GM12878 (cell line): ENCODE results near the gene GABBR1. TPM values are rescaled to one million over a fixed set of nuclear protein-coding genes. Genes with fewer than 3 reads are reported as not detected.

Experiments used
- ATAC-seq: fragments of 200-7000 bp; cut with Tn5 transposase; 3 replicates; pipeline ENCODE4 v1.9.1; 2020; ENCODE audit warnings: mild to moderate bottlenecking, moderate library complexity
- BruUV-seq: library from RNA; stranded (reverse); fragments of 400-500 nt; replicated peaks from 2 replicates; lab custom pipeline; 2021; lab: Mats Ljungman, UMichigan
- CTCF ChIA-PET: fragments of 300-600 bp; sonication (Branson Sonifier 250); formaldehyde crosslinking; extraction: SDS; loops from one replicate; lab custom pipeline; 2021; ENCODE audit warnings: inconsistent platforms; lab: Yijun Ruan, JAX
- POLR2A ChIA-PET: fragments of 350-600 bp; formaldehyde crosslinking; extraction: SDS; loops from one replicate; lab custom pipeline; 2021; ENCODE audit warnings: inconsistent platforms; lab: Charles Lee
- RAD21 ChIA-PET: fragments of 300-600 bp; sonication (Branson Sonifier 250); formaldehyde crosslinking; loops from one replicate; lab custom pipeline; 2023; ENCODE audit warnings: antibody characterized with exemption; ENCODE audit not compliant: unreplicated experiment; lab: Charles Lee
- SMC1A ChIA-PET: fragments of 300-600 bp; sonication (Branson Sonifier 250); formaldehyde crosslinking; loops from one replicate; lab custom pipeline; 2023; ENCODE audit not compliant: unreplicated experiment, uncharacterized antibody; lab: Charles Lee
- DNase-seq: peaks from one replicate; pipeline ENCODE4 v3.0.0-alpha.2; 2011; ENCODE audit warnings: low read depth, low spot score
- FAIRE-seq: peaks from 3 replicates; lab custom pipeline; 2011; peaks lifted over from hg19 to GRCh38; lab: Jason Lieb, UNC
- H2AFZ ChIP-seq: 2 replicates; pipeline ENCODE4 v1.6.0; 2011; ENCODE audit warnings: low read depth, low read length, control low read depth; ENCODE audit not compliant: control insufficient read depth
- H3K27ac ChIP-seq: 2 replicates; pipeline ENCODE4 v1.5.1; 2011; ENCODE audit warnings: control low read depth; ENCODE audit not compliant: control insufficient read depth, insufficient read depth
- H3K27me3 ChIP-seq, 2 experiments: replicated peaks in 1 of 2; 2 replicates each; pipeline versions ENCODE4 v1.6.0 to v1.6.1; 2011; ENCODE audit warnings: low read length in 1 of 2; ENCODE audit not compliant: control insufficient read depth in 2 of 2, insufficient read depth in 2 of 2
- H3K36me3 ChIP-seq, 2 experiments: 2 replicates each; pipeline ENCODE4 v1.5.1; 2011; ENCODE audit warnings: low read length in 1 of 2; ENCODE audit not compliant: control insufficient read depth in 2 of 2, insufficient read depth in 2 of 2
- H3K4me1 ChIP-seq: 2 replicates; pipeline ENCODE4 v1.6.1; 2011; ENCODE audit warnings: mild to moderate bottlenecking, low read length, moderate library complexity, mixed read lengths; ENCODE audit not compliant: control insufficient read depth, insufficient read depth
- H3K4me2 ChIP-seq: 2 replicates; pipeline ENCODE4 v1.6.0; 2011; ENCODE audit warnings: control low read depth; ENCODE audit not compliant: control insufficient read depth, insufficient read depth
- H3K4me3 ChIP-seq: fragments of 200-600 bp; sonication (generic); 2 replicates; pipeline ENCODE4 v1.5.1; 2016
- H3K79me2 ChIP-seq: 2 replicates; pipeline ENCODE4 v1.6.0; 2011; ENCODE audit warnings: low read length; ENCODE audit not compliant: control insufficient read depth, insufficient read depth
- H3K9ac ChIP-seq: 2 replicates; pipeline ENCODE4 v1.8.0; 2011; ENCODE audit warnings: low read length, control low read depth, mixed read lengths; ENCODE audit not compliant: control insufficient read depth, insufficient read depth
- H3K9me3 ChIP-seq: replicated peaks from 3 replicates; pipeline ENCODE4 v1.5.1; 2011; ENCODE audit warnings: mild to moderate bottlenecking, low read length; ENCODE audit not compliant: control insufficient read depth, insufficient read depth
- H4K20me1 ChIP-seq: 2 replicates; pipeline ENCODE4 v1.6.0; 2011; ENCODE audit not compliant: control insufficient read depth, insufficient read depth
- BRCA1 ChIP-seq: IDR thresholded peaks from 2 replicates; pipeline ENCODE4 v1.6.1; 2011; ENCODE audit warnings: low read depth, low read length, improper control_type of control experiment
- ETV6 ChIP-seq, 2 experiments: fragments of 450-650 bp in 1 of 2; IDR thresholded peaks in 1 of 2; conservative IDR thresholded peaks in 1 of 2; 2 replicates each; pipeline ENCODE4 v1.6.1; 2014; ENCODE audit warnings: antibody characterized with exemption in 1 of 2, borderline replicate concordance in 1 of 2, low read depth in 1 of 2, mild to moderate bottlenecking in 1 of 2, moderate library complexity in 1 of 2
- FOXK2 ChIP-seq: fragments of 450-650 bp; IDR thresholded peaks from 2 replicates; pipeline ENCODE4 v1.6.1; 2017; ENCODE audit warnings: mild to moderate bottlenecking, moderate library complexity
- HDAC2 ChIP-seq: fragments of 200-600 bp; sonication (generic); IDR thresholded peaks from 2 replicates; pipeline ENCODE4 v1.6.1; 2017
- IKZF1 ChIP-seq: fragments of 450-650 bp; conservative IDR thresholded peaks from 2 replicates; pipeline ENCODE4 v1.6.1; 2017; ENCODE audit warnings: antibody characterized with exemption, mild to moderate bottlenecking
- IRF4 ChIP-seq: IDR thresholded peaks from 2 replicates; pipeline ENCODE4 v1.6.1; 2011; ENCODE audit warnings: low read depth, low read length
- PKNOX1 ChIP-seq: fragments of 450-650 bp; IDR thresholded peaks from 2 replicates; pipeline ENCODE4 v1.6.1; 2016; ENCODE audit warnings: mild to moderate bottlenecking
- POLR2A ChIP-seq: IDR thresholded peaks from 2 replicates; pipeline ENCODE4 v1.6.1; 2011; ENCODE audit warnings: low read depth, mild to moderate bottlenecking, low read length
- RAD51 ChIP-seq: fragments of 450-650 bp; IDR thresholded peaks from 2 replicates; pipeline ENCODE4 v1.6.1; 2016; ENCODE audit warnings: moderate library complexity, mild to moderate bottlenecking, inconsistent platforms
- SIX5 ChIP-seq: IDR thresholded peaks from 2 replicates; pipeline ENCODE4 v1.6.1; 2011; ENCODE audit warnings: mild to moderate bottlenecking, low read depth, low read length, moderate library complexity; ENCODE audit not compliant: severe bottlenecking
- SMAD1 ChIP-seq: fragments of 450-650 bp; IDR thresholded peaks from 2 replicates; pipeline ENCODE4 v1.6.1; 2018; ENCODE audit warnings: mild to moderate bottlenecking, low read depth; ENCODE audit not compliant: partially characterized antibody
- SREBF1 ChIP-seq: IDR thresholded peaks from 2 replicates; pipeline ENCODE4 v1.6.1; 2012; ENCODE audit warnings: mild to moderate bottlenecking, low read length
- TCF3 ChIP-seq: IDR thresholded peaks from 2 replicates; pipeline ENCODE4 v1.6.1; 2012; ENCODE audit warnings: low read depth, mild to moderate bottlenecking, low read length, borderline replicate concordance; ENCODE audit not compliant: insufficient read depth
- ZNF207 ChIP-seq: fragments of 450-650 bp; IDR thresholded peaks from 2 replicates; pipeline ENCODE4 v1.6.1; 2014; ENCODE audit warnings: antibody characterized with exemption, mild to moderate bottlenecking, borderline replicate concordance
- in situ Hi-C: fragments of 300-500 bp; cut with MboI; formaldehyde crosslinking; loops from 9 replicates; pipeline ENCODE4 v1.14.3; 2018; ENCODE audit warnings: mixed read lengths
- intact Hi-C: fragments of 100-400 bp; cut with micrococcal nuclease; formaldehyde crosslinking; loops from one replicate; pipeline ENCODE4 v1.14.2; 2022; ENCODE audit not compliant: unreplicated experiment
- polyA plus RNA-seq, 11 experiments: library from polyadenylated mRNA; depleted of rRNA in 4 of 11; unstranded in 6 of 11; stranded (reverse) in 5 of 11; fragments of >200 nt; fragmentation: Nextera tagmentation in 4 of 11; fragmentation: Illumina TruSeq in 1 of 11; extraction: Ambion mirVana in 4 of 11; extraction: Trizol in 1 of 11; gene quantifications; 1 replicate in 1 of 11; 2 replicates in 10 of 11; pipeline versions ENCODE4 v1.2.1 to v1.2.3, GENCODE V29; 2011 to 2016; ENCODE audit warnings: inconsistent platforms in 2 of 11, missing spikeins in 2 of 11, low read depth in 1 of 11
- total RNA-seq, 4 experiments: library from RNA; depleted of rRNA in 3 of 4; stranded (reverse); fragments of >200 nt in 3 of 4; fragmentation: Illumina TruSeq in 1 of 4; extraction: Trizol in 1 of 4; gene quantifications; 2 replicates each; pipeline versions ENCODE4 v1.2.1 to v1.2.3, GENCODE V29; 2013 to 2021
- TF ChIP-seq, protein P1 (sequence below): fragments of 450-650 bp; IDR thresholded peaks from 2 replicates; pipeline ENCODE4 v1.6.1; 2018; ENCODE audit warnings: mild to moderate bottlenecking, low read depth, moderate library complexity; ENCODE audit not compliant: partially characterized antibody
- TF ChIP-seq, protein P2 (sequence below): IDR thresholded peaks from 2 replicates; pipeline ENCODE4 v1.6.1; 2012; ENCODE audit warnings: improper control_type of control experiment, low read depth, low read length; ENCODE audit not compliant: insufficient replicate concordance

The GABBR1 gene
- total and polyA plus RNA-seq, 10 of the 15 experiments (the other 5 are each of a cell fraction or from before 2014, with no cell fraction given): 0.11 to 5.2 (median 1.0) TPM

DNA sequence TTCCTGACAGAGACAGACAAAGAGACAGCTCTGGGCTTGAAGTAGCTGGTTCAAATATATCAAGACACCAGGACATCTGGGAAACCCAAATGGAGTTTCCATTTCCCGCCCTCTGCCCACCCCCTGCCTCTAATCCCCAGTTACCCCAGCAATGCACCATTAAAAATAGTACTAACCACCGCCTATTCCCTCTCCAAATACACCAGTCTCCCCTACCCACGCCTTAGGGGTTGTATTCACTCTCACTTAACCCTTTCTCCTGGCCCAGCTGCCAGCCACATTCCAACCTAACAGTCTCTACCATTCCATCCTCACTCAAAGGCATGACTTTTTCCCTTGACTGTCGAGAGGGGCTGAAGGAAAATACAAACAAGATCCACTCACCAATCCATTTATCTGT, 22.4 kb downstream of the GABBR1 start (continued):
- no peak for TF ChIP-seq PKNOX1
- TF ChIP-seq SREBF1: no peak
- TF ChIP-seq, protein P1, sequence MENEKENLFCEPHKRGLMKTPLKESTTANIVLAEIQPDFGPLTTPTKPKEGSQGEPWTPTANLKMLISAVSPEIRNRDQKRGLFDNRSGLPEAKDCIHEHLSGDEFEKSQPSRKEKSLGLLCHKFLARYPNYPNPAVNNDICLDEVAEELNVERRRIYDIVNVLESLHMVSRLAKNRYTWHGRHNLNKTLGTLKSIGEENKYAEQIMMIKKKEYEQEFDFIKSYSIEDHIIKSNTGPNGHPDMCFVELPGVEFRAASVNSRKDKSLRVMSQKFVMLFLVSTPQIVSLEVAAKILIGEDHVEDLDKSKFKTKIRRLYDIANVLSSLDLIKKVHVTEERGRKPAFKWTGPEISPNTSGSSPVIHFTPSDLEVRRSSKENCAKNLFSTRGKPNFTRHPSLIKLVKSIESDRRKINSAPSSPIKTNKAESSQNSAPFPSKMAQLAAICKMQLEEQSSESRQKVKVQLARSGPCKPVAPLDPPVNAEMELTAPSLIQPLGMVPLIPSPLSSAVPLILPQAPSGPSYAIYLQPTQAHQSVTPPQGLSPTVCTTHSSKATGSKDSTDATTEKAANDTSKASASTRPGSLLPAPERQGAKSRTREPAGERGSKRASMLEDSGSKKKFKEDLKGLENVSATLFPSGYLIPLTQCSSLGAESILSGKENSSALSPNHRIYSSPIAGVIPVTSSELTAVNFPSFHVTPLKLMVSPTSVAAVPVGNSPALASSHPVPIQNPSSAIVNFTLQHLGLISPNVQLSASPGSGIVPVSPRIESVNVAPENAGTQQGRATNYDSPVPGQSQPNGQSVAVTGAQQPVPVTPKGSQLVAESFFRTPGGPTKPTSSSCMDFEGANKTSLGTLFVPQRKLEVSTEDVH: no peak
- no peak for TF ChIP-seq ETV6 (conservative IDR thresholded peaks at IDR 0.05 in 1 of 2, IDR thresholded peaks at IDR 0.05 in 1 of 2; ENCODE audit: borderline replicate concordance in 1 of 2, low read depth in 1 of 2)
- no peak for TF ChIP-seq IRF4
- no peak for TF ChIP-seq POLR2A
- no peak for TF ChIP-seq SMAD1
- TF ChIP-seq FOXK2: no peak

DNA sequence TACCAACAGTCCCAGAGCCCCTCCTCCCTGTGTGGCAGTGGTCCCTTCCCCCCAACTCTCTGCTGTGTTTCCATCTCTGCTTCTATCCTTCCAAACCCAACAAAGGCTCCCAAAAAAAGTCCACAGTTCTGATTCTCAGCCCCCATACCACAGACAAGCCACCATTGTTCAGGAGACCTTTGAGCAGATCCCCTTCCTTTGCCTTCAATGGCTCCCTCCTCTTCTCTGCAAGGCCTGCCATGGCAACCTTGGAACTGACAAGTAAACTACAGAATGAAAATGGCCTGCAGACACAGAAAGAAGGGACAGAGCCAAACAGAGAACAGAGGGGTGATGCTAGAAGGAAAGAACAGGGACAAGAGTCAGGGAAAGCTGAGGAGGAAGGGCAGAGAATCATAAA, 24.9 kb downstream of the GABBR1 start:
- no peak overlapping the region for H3K9ac ChIP-seq
- FAIRE-seq (no peak), ATAC-seq (no peak), DNase-seq (no peak)
- no peaks in the 10 kb centered on the region for H4K20me1 ChIP-seq
- H3K4me1 ChIP-seq: no peaks in the 10 kb centered on the region
- H3K27me3 ChIP-seq: no peaks in the 10 kb centered on the region
- ChIA-PET CTCF (no interaction called here), SMC1A (no interaction called here), POLR2A (no interaction called here), RAD21 (no interaction called here)
- H3K9me3 ChIP-seq: no peaks in the 10 kb centered on the region
- no peak overlapping the region for H2AFZ ChIP-seq
- no peaks in the 10 kb centered on the region for H3K36me3 ChIP-seq
- no peak overlapping the region for H3K4me2 ChIP-seq
- no peak overlapping the region for H3K4me3 ChIP-seq
- in situ Hi-C loops: no loop called here
- H3K27ac ChIP-seq: no peak overlapping the region
- H3K79me2 ChIP-seq: no peaks in the 10 kb centered on the region
- BruUV-seq: no TSS peak
- intact Hi-C loops: no loop called here
- TF ChIP-seq, protein P2, sequence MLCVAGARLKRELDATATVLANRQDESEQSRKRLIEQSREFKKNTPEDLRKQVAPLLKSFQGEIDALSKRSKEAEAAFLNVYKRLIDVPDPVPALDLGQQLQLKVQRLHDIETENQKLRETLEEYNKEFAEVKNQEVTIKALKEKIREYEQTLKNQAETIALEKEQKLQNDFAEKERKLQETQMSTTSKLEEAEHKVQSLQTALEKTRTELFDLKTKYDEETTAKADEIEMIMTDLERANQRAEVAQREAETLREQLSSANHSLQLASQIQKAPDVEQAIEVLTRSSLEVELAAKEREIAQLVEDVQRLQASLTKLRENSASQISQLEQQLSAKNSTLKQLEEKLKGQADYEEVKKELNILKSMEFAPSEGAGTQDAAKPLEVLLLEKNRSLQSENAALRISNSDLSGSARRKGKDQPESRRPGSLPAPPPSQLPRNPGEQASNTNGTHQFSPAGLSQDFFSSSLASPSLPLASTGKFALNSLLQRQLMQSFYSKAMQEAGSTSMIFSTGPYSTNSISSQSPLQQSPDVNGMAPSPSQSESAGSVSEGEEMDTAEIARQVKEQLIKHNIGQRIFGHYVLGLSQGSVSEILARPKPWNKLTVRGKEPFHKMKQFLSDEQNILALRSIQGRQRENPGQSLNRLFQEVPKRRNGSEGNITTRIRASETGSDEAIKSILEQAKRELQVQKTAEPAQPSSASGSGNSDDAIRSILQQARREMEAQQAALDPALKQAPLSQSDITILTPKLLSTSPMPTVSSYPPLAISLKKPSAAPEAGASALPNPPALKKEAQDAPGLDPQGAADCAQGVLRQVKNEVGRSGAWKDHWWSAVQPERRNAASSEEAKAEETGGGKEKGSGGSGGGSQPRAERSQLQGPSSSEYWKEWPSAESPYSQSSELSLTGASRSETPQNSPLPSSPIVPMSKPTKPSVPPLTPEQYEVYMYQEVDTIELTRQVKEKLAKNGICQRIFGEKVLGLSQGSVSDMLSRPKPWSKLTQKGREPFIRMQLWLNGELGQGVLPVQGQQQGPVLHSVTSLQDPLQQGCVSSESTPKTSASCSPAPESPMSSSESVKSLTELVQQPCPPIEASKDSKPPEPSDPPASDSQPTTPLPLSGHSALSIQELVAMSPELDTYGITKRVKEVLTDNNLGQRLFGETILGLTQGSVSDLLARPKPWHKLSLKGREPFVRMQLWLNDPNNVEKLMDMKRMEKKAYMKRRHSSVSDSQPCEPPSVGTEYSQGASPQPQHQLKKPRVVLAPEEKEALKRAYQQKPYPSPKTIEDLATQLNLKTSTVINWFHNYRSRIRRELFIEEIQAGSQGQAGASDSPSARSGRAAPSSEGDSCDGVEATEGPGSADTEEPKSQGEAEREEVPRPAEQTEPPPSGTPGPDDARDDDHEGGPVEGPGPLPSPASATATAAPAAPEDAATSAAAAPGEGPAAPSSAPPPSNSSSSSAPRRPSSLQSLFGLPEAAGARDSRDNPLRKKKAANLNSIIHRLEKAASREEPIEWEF: no peak
- no peak for TF ChIP-seq HDAC2
- no peak for TF ChIP-seq BRCA1
- TF ChIP-seq RAD51: no peak
- no peak for TF ChIP-seq TCF3
- TF ChIP-seq IKZF1: no peak
- no peak for TF ChIP-seq SIX5
- TF ChIP-seq ZNF207: no peak
